ENCODE data around the gene SUSD4. TPM values are rescaled to one million over a fixed set of nuclear protein-coding genes. Genes with fewer than 3 reads are reported as not detected.

The SUSD4 gene
- total and polyA plus RNA-seq, 2 donors (not counting 3 experiments of a cell fraction or from before 2014, with no cell fraction given), result not detected

GRCh38 chr1:223343692-223344091 lies 20.3 kb downstream of the SUSD4 start:
- CTCF ChIA-PET, result interaction anchor here (1.0 kb wide), 1 partner anchor 210 kb away, joined by 4 read pairs; no protein-coding TSS in a partner anchor
- POLR2A ChIA-PET, result no interaction called here
- dilution Hi-C loops (cut with MboI; ENCODE audit: extremely low pct_ligation_motif_present, low sequenced_read_pairs), result no loop called here

More at GRCh38 chr1:223343692-223344091, 20.3 kb downstream of the SUSD4 start:
- no peaks in the 10 kb centered on the region for H4K20me1 ChIP-seq (replicated peaks; ENCODE audit: control insufficient read depth, extremely low read depth, insufficient read depth, low read length)
- no peak overlapping the region for H2AFZ ChIP-seq (ENCODE audit: low read depth, low read length)
- H3K9me3 ChIP-seq (replicated peaks; ENCODE audit: control insufficient read depth, insufficient read depth, low read length), result no peaks in the 10 kb centered on the region
- no peak overlapping the region for H3K9ac ChIP-seq (replicated peaks; ENCODE audit: extremely low read depth, insufficient read depth, low read length)
- no peak overlapping the region for H3K27ac ChIP-seq (ENCODE audit: insufficient read depth, low read depth, low read length)
- FAIRE-seq (no peak), DNase-seq (ENCODE audit: low read depth, low spot score) (no peak)
- H3K27me3 ChIP-seq (ENCODE audit: control insufficient read depth in 2 of 2, insufficient read depth in 2 of 2, low read length in 2 of 2), result peaks cover 0 to 6% of the 10 kb centered on the region in 2 experiments
- H3K36me3 ChIP-seq (ENCODE audit: control insufficient read depth in 2 of 2, extremely low read depth in 1 of 2, insufficient read depth in 2 of 2, low read length in 2 of 2), result no peaks in the 10 kb centered on the region
- H3K4me2 ChIP-seq (ENCODE audit: insufficient read depth, low read length), result no peak overlapping the region
- no TSS peak for BruUV-seq (replicated peaks)
- intact Hi-C loops (cut with micrococcal nuclease), result no loop called here
- H3K4me3 ChIP-seq (replicated peaks in 1 of 3; ENCODE audit: insufficient read depth in 1 of 3, low read depth in 1 of 3, low read length in 3 of 3), result no peak overlapping the region
- no peaks in the 10 kb centered on the region for H3K9me1 ChIP-seq (replicated peaks; ENCODE audit: control insufficient read depth, extremely low read depth, insufficient read depth, low read length)
- no peak for TF ChIP-seq JUN (IDR thresholded peaks at IDR 0.05; ENCODE audit: borderline replicate concordance, insufficient read depth, insufficient read length, low read depth)
- no peak for TF ChIP-seq MYC (IDR thresholded peaks at IDR 0.05; ENCODE audit: low read depth, low read length)
- no peak for TF ChIP-seq FOS (IDR thresholded peaks at IDR 0.05; ENCODE audit: borderline replicate concordance, insufficient read depth, low read length)
- TF ChIP-seq POLR2A (IDR thresholded peaks at IDR 0.05; ENCODE audit: low read depth, low read length), result no peak
- no peak for TF ChIP-seq EZH2 (IDR thresholded peaks at IDR 0.05; ENCODE audit: borderline replicate concordance, low read depth, low read length, severe bottlenecking)
- TF ChIP-seq GATA2 (IDR thresholded peaks at IDR 0.05; ENCODE audit: insufficient read depth, insufficient read length, low read depth, low read length), result no peak
- TF ChIP-seq CTCF (IDR thresholded peaks at IDR 0.05; ENCODE audit: extremely low read depth in 1 of 2, insufficient read depth in 1 of 2, low read depth in 1 of 2, low read length in 2 of 2), result no peak
- no peak for TF ChIP-seq POLR2AphosphoS5 (IDR thresholded peaks at IDR 0.05; ENCODE audit: insufficient read depth, low read depth, low read length)
- TF ChIP-seq, protein P1, sequence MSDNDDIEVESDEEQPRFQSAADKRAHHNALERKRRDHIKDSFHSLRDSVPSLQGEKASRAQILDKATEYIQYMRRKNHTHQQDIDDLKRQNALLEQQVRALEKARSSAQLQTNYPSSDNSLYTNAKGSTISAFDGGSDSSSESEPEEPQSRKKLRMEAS (IDR thresholded peaks at IDR 0.05; ENCODE audit: insufficient read depth, insufficient read length), result no peak
- H3K4me1 ChIP-seq (ENCODE audit: control insufficient read depth, extremely low read depth, insufficient read depth, low read length), result no peaks in the 10 kb centered on the region
- no peaks in the 10 kb centered on the region for H3K79me2 ChIP-seq (ENCODE audit: control insufficient read depth, insufficient read depth, low read length)
